IgD-negative memory B cell (primary cell): ENCODE measurements around the gene PTPRM. TPM values are rescaled to one million over a fixed set of nuclear protein-coding genes. Genes with fewer than 3 reads are reported as not detected.
A peak's percentile ranks its signal among the peaks of the same experiment; 100 is the strongest.

Source experiments
- H3K27ac Mint-ChIP-seq, 3 donors: one replicate each; pipeline ENCODE4 v1.8.0; 2020 to 2022; ENCODE audit warnings: mild to moderate bottlenecking in 3 of 3, mixed read lengths in 3 of 3, moderate library complexity in 1 of 3
- H3K27me3 Mint-ChIP-seq: one replicate; pipeline ENCODE4 v1.8.0; 2021; ENCODE audit warnings: mixed read lengths
- H3K36me3 Mint-ChIP-seq: one replicate; pipeline ENCODE4 v1.8.0; 2020; ENCODE audit warnings: mild to moderate bottlenecking, mixed read lengths
- H3K4me1 Mint-ChIP-seq, 3 donors: one replicate each; pipeline ENCODE4 v1.8.0; 2020 to 2022; ENCODE audit warnings: mixed read lengths in 3 of 3, mild to moderate bottlenecking in 1 of 3
- H3K4me3 Mint-ChIP-seq, 4 donors: one replicate each; pipeline ENCODE4 v1.8.0; 2020 to 2022; ENCODE audit warnings: mild to moderate bottlenecking in 4 of 4, mixed read lengths in 4 of 4, moderate library complexity in 3 of 4
- H3K9me3 Mint-ChIP-seq, 3 donors: one replicate each; pipeline ENCODE4 v1.8.0; 2020 to 2021; ENCODE audit warnings: mixed read lengths in 3 of 3, mild to moderate bottlenecking in 1 of 3
- polyA plus RNA-seq: library from polyadenylated mRNA; unstranded; fragments of 300-500 nt; fragmentation: Illumina TruSeq; gene quantifications from one replicate; pipeline ENCODE4 v1.2.3, GENCODE V29; 2021

Gene PTPRM
- polyA plus RNA-seq, 1 donor from 2014 or later: 0.61 TPM

DNA sequence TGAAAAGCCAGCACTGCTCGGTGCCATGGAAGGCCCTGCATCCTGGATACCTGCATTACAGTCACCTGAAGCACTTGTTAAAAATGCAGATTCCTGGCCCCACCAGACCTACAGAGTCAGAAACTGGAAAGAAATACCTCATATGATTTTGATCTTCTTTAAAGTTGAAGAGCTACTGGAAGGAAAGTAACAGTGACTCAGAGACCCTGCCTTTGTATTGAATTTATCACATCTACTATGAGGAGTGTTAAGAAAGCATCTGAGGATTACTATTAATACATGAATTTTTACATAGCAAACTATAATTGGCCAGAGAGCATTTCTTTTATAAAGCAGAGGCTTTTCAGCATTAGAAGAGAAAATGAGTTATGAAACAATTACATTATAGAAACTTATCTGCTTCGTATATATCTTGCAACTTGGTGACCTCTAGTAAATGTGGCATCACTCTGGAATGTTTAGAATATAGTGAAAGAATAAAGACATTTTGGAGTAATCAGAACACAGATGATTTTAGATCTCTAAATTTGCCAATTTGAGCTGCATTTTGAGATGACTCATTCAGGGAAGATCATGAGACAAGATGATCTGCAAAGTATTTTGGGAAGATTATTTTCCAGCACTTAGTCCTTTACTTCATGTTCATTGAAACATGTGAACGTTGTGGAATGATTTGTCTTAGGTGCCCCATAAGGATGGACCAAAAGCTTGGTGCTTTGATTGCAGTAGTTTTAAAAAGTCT, 12.2 kb downstream of the PTPRM start:
- H3K36me3 Mint-ChIP-seq: no peaks in the 10 kb centered on the region
- no peak overlapping the region for H3K27ac Mint-ChIP-seq
- no peaks in the 10 kb centered on the region for H3K4me1 Mint-ChIP-seq
- no peaks in the 10 kb centered on the region for H3K27me3 Mint-ChIP-seq
- H3K9me3 Mint-ChIP-seq: peaks cover 0 to 9% (median 0%) of the 10 kb centered on the region in 3 donors
- no peak overlapping the region for H3K4me3 Mint-ChIP-seq

DNA sequence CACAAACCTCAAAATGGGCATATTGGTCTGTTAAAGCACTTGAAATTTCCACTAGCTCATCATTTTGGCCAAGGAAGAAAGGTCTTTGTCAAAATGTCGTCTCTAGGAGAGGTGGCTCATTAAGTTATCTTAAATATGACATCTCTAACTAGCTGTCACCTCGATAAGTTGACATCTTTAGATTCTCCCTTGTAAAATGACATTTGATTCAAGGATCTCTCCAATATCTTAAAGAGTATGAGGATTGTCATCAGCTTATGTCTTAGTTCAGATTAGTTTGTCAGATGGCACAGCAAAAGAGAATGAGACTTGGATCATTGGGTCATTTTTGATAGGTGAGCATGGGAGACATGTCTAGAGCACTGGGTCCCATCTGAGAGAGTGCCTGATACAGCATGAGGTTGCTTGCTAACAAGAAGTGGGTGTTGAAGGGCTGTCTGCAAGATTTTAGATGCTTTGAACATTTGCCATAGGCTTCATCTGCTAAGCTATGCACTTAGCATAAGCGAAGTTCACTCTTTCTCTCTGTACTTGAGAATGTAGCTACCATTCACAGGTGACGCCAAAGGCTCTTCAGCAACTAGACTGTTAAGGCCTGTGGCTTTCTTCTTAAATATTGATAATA, 12.9 kb downstream of the PTPRM start:
- no peak overlapping the region for H3K4me3 Mint-ChIP-seq
- no peak overlapping the region for H3K27ac Mint-ChIP-seq
- no peaks in the 10 kb centered on the region for H3K27me3 Mint-ChIP-seq
- no peaks in the 10 kb centered on the region for H3K4me1 Mint-ChIP-seq
- no peaks in the 10 kb centered on the region for H3K36me3 Mint-ChIP-seq
- peaks cover 0 to 9% (median 0%) of the 10 kb centered on the region in 3 donors for H3K9me3 Mint-ChIP-seq

GRCh38 chr18:7584646-7585275, 17.6 kb downstream of the PTPRM start:
- H3K36me3 Mint-ChIP-seq: no peaks in the 10 kb centered on the region
- H3K4me3 Mint-ChIP-seq: no peak overlapping the region
- H3K9me3 Mint-ChIP-seq: peaks cover 0 to 6% (median 0%) of the 10 kb centered on the region in 3 donors

DNA sequence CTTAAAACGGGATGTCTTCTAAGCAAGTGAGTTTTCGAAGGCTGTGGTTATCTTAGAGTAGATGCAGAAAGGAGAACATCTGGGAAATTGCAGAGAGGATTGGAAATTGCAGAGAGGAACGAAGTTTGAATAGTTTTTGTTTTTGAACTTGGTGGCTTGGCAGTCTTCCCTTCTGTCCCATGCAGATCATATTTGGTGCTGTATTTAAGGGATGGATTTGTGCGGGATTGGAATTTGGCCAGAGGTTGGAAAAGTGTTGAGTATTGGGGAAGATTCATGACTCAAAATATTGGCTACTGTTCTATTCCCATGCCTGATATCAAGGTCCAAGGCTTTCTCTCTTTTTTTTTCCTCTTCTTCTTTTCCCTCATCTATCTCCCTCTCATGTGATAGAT, 18.2 kb downstream of the PTPRM start:
- H3K4me1 Mint-ChIP-seq: no peaks in the 10 kb centered on the region

More at GRCh38 chr18:7584646-7585275, 17.6 kb downstream of the PTPRM start:
- no peak overlapping the region for H3K27ac Mint-ChIP-seq
- no peaks in the 10 kb centered on the region for H3K4me1 Mint-ChIP-seq
- H3K27me3 Mint-ChIP-seq: no peaks in the 10 kb centered on the region

DNA sequence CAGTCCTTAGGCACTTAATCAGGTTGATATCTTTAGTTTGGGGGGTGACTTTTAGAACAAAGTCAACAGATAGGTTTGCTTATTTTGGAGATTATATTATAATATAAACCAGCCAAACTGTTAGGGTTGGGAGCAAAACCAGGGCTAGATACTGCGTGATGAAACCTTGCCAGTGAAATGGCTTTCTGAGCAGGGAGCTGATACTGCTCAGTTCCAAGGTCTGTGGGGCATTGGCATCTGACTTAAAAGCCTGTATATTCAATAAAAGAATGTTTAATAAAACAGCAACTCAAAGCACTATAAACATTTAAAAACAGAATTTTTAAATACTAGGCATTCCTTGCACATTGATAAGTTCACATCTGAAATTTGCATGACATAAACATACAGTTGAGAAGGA, 19.3 kb downstream of the PTPRM start:
- no peak overlapping the region for H3K27ac Mint-ChIP-seq
- no peaks in the 10 kb centered on the region for H3K36me3 Mint-ChIP-seq
- no peaks in the 10 kb centered on the region for H3K27me3 Mint-ChIP-seq
- H3K4me1 Mint-ChIP-seq: peaks cover 0 to 2% (median 0%) of the 10 kb centered on the region in 3 donors
- H3K4me3 Mint-ChIP-seq: no peak overlapping the region
- H3K9me3 Mint-ChIP-seq: peaks cover 0 to 6% (median 2%) of the 10 kb centered on the region in 3 donors

More for the DNA sequence above, 18.2 kb downstream of the PTPRM start:
- no peak overlapping the region for H3K27ac Mint-ChIP-seq
- H3K9me3 Mint-ChIP-seq: peaks cover 0 to 6% (median 0%) of the 10 kb centered on the region in 3 donors
- H3K4me3 Mint-ChIP-seq: no peak overlapping the region
- no peaks in the 10 kb centered on the region for H3K36me3 Mint-ChIP-seq
- H3K27me3 Mint-ChIP-seq: no peaks in the 10 kb centered on the region

DNA sequence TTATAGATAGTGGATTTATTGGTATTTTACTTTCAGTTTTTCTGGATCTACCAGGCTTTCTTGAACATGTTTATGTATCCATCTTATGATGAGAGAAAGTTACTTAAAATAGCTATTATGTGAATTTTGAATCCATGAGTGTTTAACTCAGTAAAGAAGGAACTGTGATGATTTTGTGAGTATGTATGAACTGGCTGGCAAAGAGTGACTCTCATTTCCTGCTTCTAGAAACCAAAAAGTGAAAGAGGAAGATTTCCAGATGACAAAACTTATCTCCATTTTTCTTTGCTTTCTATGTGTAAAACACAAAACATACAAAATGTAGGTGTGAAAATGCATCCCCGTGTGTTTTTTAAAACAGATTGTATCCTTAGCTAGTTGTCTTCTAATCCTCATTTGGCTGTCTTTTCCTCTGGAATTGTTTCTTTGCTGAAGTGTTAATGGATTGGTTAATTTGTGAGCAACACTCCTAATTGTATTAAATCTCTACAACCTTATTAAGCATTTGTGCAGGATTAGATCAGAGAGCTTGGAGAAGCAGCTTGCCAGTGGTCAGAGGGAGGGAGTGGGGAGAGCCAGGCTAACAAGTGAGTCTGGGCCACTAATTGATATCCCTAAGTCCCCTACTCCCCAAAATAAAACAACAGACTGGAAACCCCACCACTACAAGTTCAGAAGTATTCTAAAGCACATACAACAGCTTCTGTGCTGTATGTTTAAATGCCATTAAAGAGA, 23.9 kb downstream of the PTPRM start:
- Mint-ChIP-seq H3K36me3 (no peaks in the 10 kb centered on the region), H3K27ac (no peak overlapping the region), H3K9me3 (peaks cover 0 to 2% (median 0%) of the 10 kb centered on the region in 3 donors), H3K4me3 (no peak overlapping the region), H3K4me1 (peaks cover 0 to 2% (median 0%) of the 10 kb centered on the region in 3 donors), H3K27me3 (no peaks in the 10 kb centered on the region)

DNA sequence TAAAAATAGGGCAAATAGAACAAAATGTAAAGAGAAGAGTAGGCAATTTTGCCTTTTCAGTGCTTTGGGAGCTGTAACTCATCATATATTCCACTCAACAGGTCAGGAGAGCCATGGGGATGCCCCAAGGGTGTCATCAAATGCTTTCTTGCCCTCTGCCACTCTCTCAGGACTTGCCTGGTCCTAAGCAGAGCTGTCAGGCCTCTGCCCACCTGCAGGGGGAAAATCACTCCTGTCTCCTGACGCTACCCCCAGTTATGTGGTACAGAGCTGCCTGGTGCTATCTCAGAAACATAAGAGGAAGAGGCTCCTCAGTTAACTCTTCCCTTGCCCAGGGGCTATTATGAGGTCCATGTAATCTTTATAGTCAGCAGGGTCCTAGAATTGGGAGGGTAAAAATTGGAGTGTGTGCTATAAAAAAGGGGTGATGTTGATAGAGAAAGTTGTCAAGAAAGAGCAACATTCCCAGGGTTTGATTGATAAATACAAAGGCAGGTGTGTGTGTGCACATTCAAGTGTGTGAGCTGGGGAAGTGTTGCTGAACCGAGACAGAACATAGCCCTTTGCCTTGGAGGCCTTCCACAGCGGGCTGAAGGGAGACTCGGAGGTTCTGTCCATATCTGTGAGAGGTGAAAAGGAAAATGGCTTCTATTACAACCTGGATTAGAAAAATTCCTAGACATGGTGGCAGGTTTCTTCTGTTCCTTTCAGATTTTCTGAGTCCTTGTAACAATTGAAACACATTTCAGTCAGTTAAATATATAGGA, 25.4 kb downstream of the PTPRM start:
- peaks cover 0 to 2% (median 0%) of the 10 kb centered on the region in 3 donors for H3K9me3 Mint-ChIP-seq
- no peaks in the 10 kb centered on the region for H3K27me3 Mint-ChIP-seq
- no peak overlapping the region for H3K4me3 Mint-ChIP-seq
- H3K27ac Mint-ChIP-seq: no peak overlapping the region
- H3K36me3 Mint-ChIP-seq: no peaks in the 10 kb centered on the region
- H3K4me1 Mint-ChIP-seq: peaks cover 0 to 2% (median 0%) of the 10 kb centered on the region in 3 donors

DNA sequence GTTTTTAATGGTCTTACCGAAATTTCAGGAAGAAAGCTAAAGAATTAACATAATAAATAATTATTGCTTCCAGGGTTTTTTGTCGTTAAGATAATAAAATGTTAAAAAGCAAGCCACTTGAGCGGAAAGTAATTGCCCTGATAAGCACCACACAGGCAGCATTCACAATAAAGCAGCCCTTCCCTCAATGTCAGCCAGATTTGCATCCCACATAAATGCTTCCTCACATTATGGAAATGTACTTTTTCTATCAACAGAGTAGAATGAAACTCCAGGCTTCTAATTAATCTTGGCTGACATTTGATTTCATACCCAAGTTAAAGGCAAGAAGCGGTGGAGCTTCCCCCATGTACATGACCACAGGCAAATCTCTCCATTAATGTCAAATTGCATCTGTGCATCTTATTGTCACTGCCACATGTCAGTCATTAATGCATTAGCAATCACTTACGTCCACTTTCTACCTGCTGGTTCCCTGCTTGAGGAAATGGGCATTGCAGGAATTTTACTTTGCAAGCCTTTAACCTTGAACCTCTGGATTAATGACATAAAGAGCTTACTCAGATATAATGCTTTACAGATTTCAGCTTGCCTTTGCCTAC, 26.2 kb downstream of the PTPRM start:
- Mint-ChIP-seq H3K36me3 (no peaks in the 10 kb centered on the region), H3K27me3 (no peaks in the 10 kb centered on the region), H3K4me1 (peaks cover 0 to 2% (median 0%) of the 10 kb centered on the region in 3 donors), H3K4me3 (no peak overlapping the region), H3K27ac (no peak overlapping the region), H3K9me3 (peaks cover 0 to 2% (median 0%) of the 10 kb centered on the region in 3 donors)

DNA sequence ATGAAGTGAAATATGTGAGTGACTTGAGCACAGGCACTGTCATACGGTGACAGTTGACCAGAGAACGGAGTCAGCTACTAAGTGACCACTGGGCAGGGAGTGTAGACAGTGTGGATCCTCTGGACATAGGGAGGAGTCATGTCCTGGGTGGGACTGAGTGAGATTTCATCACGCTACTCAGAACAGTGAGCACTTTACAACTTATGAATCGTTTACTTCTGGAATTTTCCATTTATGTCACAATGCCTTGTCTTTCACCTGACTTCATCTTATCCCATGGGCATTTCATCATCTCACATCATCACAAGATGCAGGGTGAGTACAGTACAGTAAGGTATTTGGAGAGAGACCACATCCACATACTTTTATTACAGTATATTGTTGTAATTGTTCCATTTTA, 29.0 kb downstream of the PTPRM start:
- H3K27ac Mint-ChIP-seq: no peak overlapping the region
- H3K4me3 Mint-ChIP-seq: no peak overlapping the region
- no peaks in the 10 kb centered on the region for H3K9me3 Mint-ChIP-seq
- no peaks in the 10 kb centered on the region for H3K4me1 Mint-ChIP-seq
- no peaks in the 10 kb centered on the region for H3K36me3 Mint-ChIP-seq
- H3K27me3 Mint-ChIP-seq: no peaks in the 10 kb centered on the region

DNA sequence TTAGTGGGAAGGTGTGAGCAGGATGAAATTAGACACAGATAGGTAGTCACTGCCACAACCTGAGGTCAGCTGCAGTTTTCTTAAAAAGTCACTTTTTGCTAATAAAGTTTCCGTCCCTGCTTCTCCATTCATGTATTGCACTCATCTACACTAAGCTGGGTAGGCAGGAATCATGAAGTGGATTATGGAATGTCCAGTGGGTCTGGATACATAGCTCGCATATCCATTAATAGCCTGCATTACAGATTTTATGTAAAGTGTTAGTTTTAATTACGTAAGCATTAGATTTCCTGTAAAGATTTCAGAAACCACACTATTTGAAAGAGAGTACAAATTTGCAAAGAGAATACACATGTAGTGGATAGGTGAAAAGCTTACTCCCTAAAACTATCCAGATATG, 30.4 kb downstream of the PTPRM start:
- H3K4me1 Mint-ChIP-seq: no peaks in the 10 kb centered on the region
- no peaks in the 10 kb centered on the region for H3K27me3 Mint-ChIP-seq
- H3K36me3 Mint-ChIP-seq: no peaks in the 10 kb centered on the region
- H3K4me3 Mint-ChIP-seq: no peak overlapping the region
- H3K9me3 Mint-ChIP-seq: no peaks in the 10 kb centered on the region
- H3K27ac Mint-ChIP-seq: no peak overlapping the region

DNA sequence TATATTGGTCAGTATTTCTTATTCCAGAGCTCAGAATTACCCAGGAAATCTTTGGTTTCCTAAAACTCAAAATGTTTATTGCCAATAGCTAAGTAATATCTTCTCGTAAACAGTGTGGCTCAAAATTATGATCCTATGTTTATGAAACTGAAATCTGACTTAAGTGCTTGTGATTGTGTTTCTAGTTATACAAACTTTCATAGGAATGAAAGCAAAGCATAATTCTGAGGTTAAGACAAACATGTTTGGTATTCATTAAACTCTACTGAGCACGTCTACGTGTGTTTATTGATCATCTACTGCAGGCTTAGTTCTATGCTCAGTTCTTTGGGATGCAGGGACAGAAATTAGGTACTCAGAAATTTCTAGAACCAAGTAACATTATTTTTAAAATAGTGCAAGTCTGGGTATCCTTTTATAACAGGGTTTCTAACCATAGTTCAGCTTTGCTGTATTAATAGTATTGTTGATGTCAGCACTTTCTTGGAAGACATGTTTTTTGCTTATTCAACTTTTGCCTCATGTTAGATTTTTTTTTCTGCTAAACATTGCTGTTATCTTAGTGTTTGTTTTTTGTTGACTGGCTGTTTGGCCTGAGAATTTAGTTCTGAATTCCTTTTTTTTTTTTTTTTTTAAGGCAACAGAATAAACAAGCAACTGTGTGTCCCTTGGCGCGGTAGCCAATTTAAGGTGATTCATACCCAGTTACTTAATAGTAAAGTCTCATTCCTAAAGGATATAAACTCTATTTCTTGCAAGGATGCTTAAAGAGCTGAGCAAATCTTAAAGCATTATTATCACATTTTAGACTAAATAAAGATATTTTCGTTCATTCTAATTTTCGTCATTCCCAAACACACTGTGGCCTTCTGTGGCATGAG, 31.3 kb downstream of the PTPRM start:
- Mint-ChIP-seq H3K4me3 (no peak overlapping the region), H3K9me3 (no peaks in the 10 kb centered on the region), H3K36me3 (no peaks in the 10 kb centered on the region), H3K27me3 (no peaks in the 10 kb centered on the region), H3K4me1 (no peaks in the 10 kb centered on the region), H3K27ac (no peak overlapping the region)

DNA sequence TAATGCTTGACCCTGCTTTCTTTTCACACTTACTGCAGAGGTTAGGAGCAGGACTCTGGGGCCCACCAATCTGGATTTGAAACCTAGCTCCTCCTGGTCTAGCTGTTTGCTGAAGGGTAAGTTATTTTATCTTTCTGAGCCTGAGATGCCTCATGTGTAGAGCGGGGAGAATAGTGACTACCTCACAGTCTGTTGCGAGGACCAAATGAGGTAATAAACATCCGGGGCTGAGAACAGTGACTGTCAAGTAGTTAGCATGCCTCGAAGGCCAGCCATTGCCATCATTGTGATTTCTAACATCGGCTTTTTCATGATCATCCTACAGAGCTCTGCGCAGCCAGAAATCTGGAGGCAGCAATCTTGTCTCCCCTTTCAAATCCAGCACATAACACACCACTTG, 32.9 kb downstream of the PTPRM start:
- no peaks in the 10 kb centered on the region for H3K27me3 Mint-ChIP-seq

DNA sequence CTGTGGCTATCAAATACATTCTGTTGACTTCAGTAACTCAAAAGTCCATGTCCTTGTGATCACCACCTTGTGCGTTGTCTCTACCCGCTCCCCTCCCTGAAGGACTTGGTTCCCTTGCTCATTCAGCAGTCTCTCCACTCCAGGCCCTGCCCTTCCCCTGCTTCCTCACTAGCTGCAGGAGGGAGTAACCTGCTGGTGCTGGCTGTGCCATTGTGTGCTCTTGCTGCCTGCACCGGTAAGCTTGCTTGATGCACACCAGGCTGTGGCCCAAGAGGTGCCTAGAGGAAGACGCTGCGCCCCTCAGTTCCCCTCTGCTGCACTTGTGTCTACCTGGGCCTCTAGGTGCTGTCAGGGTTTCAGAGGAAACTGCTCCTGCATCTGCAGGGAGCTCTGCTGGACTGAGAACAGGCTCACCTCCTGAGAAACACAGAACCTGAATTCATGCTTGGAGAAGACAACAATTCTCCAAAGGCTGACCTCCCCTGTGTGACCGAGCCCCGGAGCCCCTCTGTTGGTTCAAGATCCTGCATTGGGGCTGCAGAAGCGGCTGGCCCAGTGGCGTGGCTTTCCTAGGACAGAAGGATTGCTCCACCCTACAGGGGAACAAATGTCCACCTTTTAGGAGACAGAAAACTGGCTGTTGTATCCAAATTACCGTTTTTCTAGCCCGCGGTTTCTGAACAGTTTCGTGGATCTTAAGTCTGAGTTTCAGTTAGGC, 33.6 kb downstream of the PTPRM start:
- Mint-ChIP-seq H3K36me3 (no peaks in the 10 kb centered on the region), H3K27me3 (no peaks in the 10 kb centered on the region), H3K27ac (peak overlapping the region in 1 of 3 donors; percentile 15), H3K4me3 (peak overlapping the region in 1 of 4 donors; percentile 24), H3K9me3 (no peaks in the 10 kb centered on the region), H3K4me1 (no peaks in the 10 kb centered on the region)

More for the DNA sequence above, 32.9 kb downstream of the PTPRM start:
- Mint-ChIP-seq H3K36me3 (no peaks in the 10 kb centered on the region), H3K4me1 (no peaks in the 10 kb centered on the region), H3K9me3 (no peaks in the 10 kb centered on the region), H3K4me3 (no peak overlapping the region), H3K27ac (no peak overlapping the region)
